HG03439 (cell line): ENCODE results near the gene KDM6A.
"Not testable (repeated sequence)": the region's sequence is repeated elsewhere in the genome, so short reads cannot be mapped to it uniquely, and the experiment has no call there.

Experiments
- ATAC-seq: cut with Tn5 transposase; IDR thresholded peaks from one replicate; pipeline ENCODE4 v1.9.1; 2021; ENCODE audit warnings: mild to moderate bottlenecking, moderate library complexity; ENCODE audit not compliant: unreplicated experiment

Gene KDM6A

GRCh38 chrX:44915361-44915868, 42.4 kb downstream of the KDM6A start:
- no peak for ATAC-seq

GRCh38 chrX:44918722-44919121, 45.7 kb downstream of the KDM6A start:
- no peak for ATAC-seq

GRCh38 chrX:44922980-44923379, 50.0 kb downstream of the KDM6A start:
- ATAC-seq = no peak

GRCh38 chrX:44927398-44927797, 54.4 kb downstream of the KDM6A start:
- ATAC-seq = no peak

- no peak for ATAC-seq
Measured at GRCh38 chrX:44931441-44931973, 58.5 kb downstream of the KDM6A start.

- ATAC-seq = no peak
Measured at GRCh38 chrX:44935172-44935571, 62.2 kb downstream of the KDM6A start.

GRCh38 chrX:44935640-44936039, 62.7 kb downstream of the KDM6A start:
- no peak for ATAC-seq

GRCh38 chrX:44937606-44938005, 64.6 kb downstream of the KDM6A start:
- ATAC-seq = no peak

- ATAC-seq = no peak
Measured at GRCh38 chrX:44938111-44938510, 65.1 kb downstream of the KDM6A start.

GRCh38 chrX:44940541-44940940, 67.6 kb downstream of the KDM6A start:
- ATAC-seq = not testable (repeated sequence)

GRCh38 chrX:44943007-44943406, 70.0 kb downstream of the KDM6A start:
- no peak for ATAC-seq

- no peak for ATAC-seq
Measured at GRCh38 chrX:44944894-44945293, 71.9 kb downstream of the KDM6A start.

GRCh38 chrX:44945736-44946135, 72.7 kb downstream of the KDM6A start:
- no peak for ATAC-seq

- ATAC-seq = no peak
Measured at GRCh38 chrX:44946771-44947170, 73.8 kb downstream of the KDM6A start.

GRCh38 chrX:44947995-44948394, 75.0 kb downstream of the KDM6A start:
- no peak for ATAC-seq

GRCh38 chrX:44948406-44948805, 75.4 kb downstream of the KDM6A start:
- ATAC-seq = no peak

GRCh38 chrX:44949125-44949524, 76.1 kb downstream of the KDM6A start:
- no peak for ATAC-seq

- not testable (repeated sequence) for ATAC-seq
Measured at GRCh38 chrX:44950471-44951366, 77.7 kb downstream of the KDM6A start.

- ATAC-seq = no peak
Measured at GRCh38 chrX:44951572-44952067, 78.6 kb downstream of the KDM6A start.

- no peak for ATAC-seq
Measured at GRCh38 chrX:44952329-44953027, 79.5 kb downstream of the KDM6A start.

GRCh38 chrX:44953734-44954502, 80.9 kb downstream of the KDM6A start:
- no peak for ATAC-seq
